GM18519 (cell line): Measurements from ENCODE around the gene HEXB.
A peak's percentile ranks its signal among the peaks of the same experiment; 100 is the strongest.
"Not testable (repeated sequence)": the region's sequence is repeated elsewhere in the genome, so short reads cannot be mapped to it uniquely, and the experiment has no call there.

ENCODE experiments used
- ATAC-seq: cut with Tn5 transposase; IDR thresholded peaks from one replicate; pipeline ENCODE4 v1.9.1; 2021; ENCODE audit warnings: mild to moderate bottlenecking, moderate library complexity; ENCODE audit not compliant: unreplicated experiment, low FRiP score

Gene HEXB

GRCh38 chr5:74725331-74725730, 40.3 kb downstream of the HEXB start:
- ATAC-seq, result no peak

GRCh38 chr5:74736759-74737158, 51.7 kb downstream of the HEXB start:
- no peak for ATAC-seq

- no peak for ATAC-seq
These were observed 53.4 kb downstream of the HEXB start for GRCh38 chr5:74738406-74738805.

GRCh38 chr5:74748742-74749141, 63.7 kb downstream of the HEXB start:
- ATAC-seq, result not testable (repeated sequence)

GRCh38 chr5:74761241-74761640, 76.2 kb downstream of the HEXB start:
- no peak for ATAC-seq

GRCh38 chr5:74762599-74762998, 77.6 kb downstream of the HEXB start:
- no peak for ATAC-seq

GRCh38 chr5:74763504-74763903, 78.5 kb downstream of the HEXB start:
- ATAC-seq, result no peak

GRCh38 chr5:74765201-74765600, 80.2 kb downstream of the HEXB start:
- no peak for ATAC-seq

GRCh38 chr5:74765929-74766328, 80.9 kb downstream of the HEXB start:
- no peak for ATAC-seq

- no peak for ATAC-seq
These were observed 81.4 kb downstream of the HEXB start for GRCh38 chr5:74766418-74766848.

- peak; percentile 72 for ATAC-seq
These were observed 82.0 kb downstream of the HEXB start, which contains the start of the genes GFM2 and NSA2 for GRCh38 chr5:74766849-74767578. Gene GFM2, minus strand, starts transcription at chr5:74767117. Its CDS starts 3,375 bp downstream, at chr5:74763742. Gene NSA2, plus strand, starts transcription at chr5:74767249. Its CDS starts 112 bp downstream, at chr5:74767361.

GRCh38 chr5:74767579-74767913, 82.5 kb downstream of the HEXB start:
- no peak for ATAC-seq
